ENCODE measurements around the gene RALGAPA2. TPM values are rescaled to one million over a fixed set of nuclear protein-coding genes. Genes with fewer than 3 reads are reported as not detected.

The RALGAPA2 gene
- polyA plus RNA-seq, 4 donors = 17.4 to 24.7 (median 18.6) TPM

- DNase-seq (ENCODE audit: low read depth in 4 of 4, low spot score in 2 of 4) = no peak
These were observed 17.1 kb upstream of the RALGAPA2 start for GRCh38 chr20:20729563-20729962.

GRCh38 chr20:20721489-20721888 lies 9.0 kb upstream of the RALGAPA2 start:
- no peak for DNase-seq (ENCODE audit: low read depth in 4 of 4, low spot score in 2 of 4)

- no peak for DNase-seq (ENCODE audit: low read depth in 4 of 4, low spot score in 2 of 4)
These were observed 7.7 kb upstream of the RALGAPA2 start for GRCh38 chr20:20720158-20720557.

- DNase-seq (ENCODE audit: low read depth in 4 of 4, low spot score in 2 of 4) = no peak
These were observed 7.0 kb upstream of the RALGAPA2 start for GRCh38 chr20:20719411-20719810.

- no peak for DNase-seq (ENCODE audit: low read depth in 4 of 4, low spot score in 2 of 4)
These were observed 861 bp upstream of the RALGAPA2 start for GRCh38 chr20:20713244-20713765.

- DNase-seq (ENCODE audit: low read depth in 4 of 4, low spot score in 2 of 4) = no peak
These were observed 405 bp downstream of the RALGAPA2 start for GRCh38 chr20:20712004-20712473.

GRCh38 chr20:20711413-20711812 lies 1.0 kb downstream of the RALGAPA2 start:
- DNase-seq (ENCODE audit: low read depth in 4 of 4, low spot score in 2 of 4) = no peak

GRCh38 chr20:20710443-20711315 lies 1.8 kb downstream of the RALGAPA2 start:
- no peak for DNase-seq (ENCODE audit: low read depth in 4 of 4, low spot score in 2 of 4)

- no peak for DNase-seq (ENCODE audit: low read depth in 4 of 4, low spot score in 2 of 4)
These were observed 2.6 kb downstream of the RALGAPA2 start for GRCh38 chr20:20709887-20710286.

- no peak for DNase-seq (ENCODE audit: low read depth in 4 of 4, low spot score in 2 of 4)
These were observed 6.2 kb downstream of the RALGAPA2 start for GRCh38 chr20:20706285-20706684.

- DNase-seq (ENCODE audit: low read depth in 4 of 4, low spot score in 2 of 4) = no peak
These were observed 9.9 kb downstream of the RALGAPA2 start for GRCh38 chr20:20702330-20703245.

GRCh38 chr20:20699917-20700316 lies 12.5 kb downstream of the RALGAPA2 start:
- DNase-seq (ENCODE audit: low read depth in 4 of 4, low spot score in 2 of 4) = no peak

GRCh38 chr20:20699144-20699543 lies 13.3 kb downstream of the RALGAPA2 start:
- no peak for DNase-seq (ENCODE audit: low read depth in 4 of 4, low spot score in 2 of 4)

- DNase-seq (ENCODE audit: low read depth in 4 of 4, low spot score in 2 of 4) = no peak
These were observed 15.1 kb downstream of the RALGAPA2 start for GRCh38 chr20:20697325-20697845.

- no peak for DNase-seq (ENCODE audit: low read depth in 4 of 4, low spot score in 2 of 4)
These were observed 17.1 kb downstream of the RALGAPA2 start for GRCh38 chr20:20695250-20695816.

- no peak for DNase-seq (ENCODE audit: low read depth in 4 of 4, low spot score in 2 of 4)
These were observed 17.9 kb downstream of the RALGAPA2 start for GRCh38 chr20:20694591-20694990.

GRCh38 chr20:20692587-20692986 lies 19.9 kb downstream of the RALGAPA2 start:
- no peak for DNase-seq (ENCODE audit: low read depth in 4 of 4, low spot score in 2 of 4)

GRCh38 chr20:20691477-20692235 lies 20.8 kb downstream of the RALGAPA2 start:
- no peak for DNase-seq (ENCODE audit: low read depth in 4 of 4, low spot score in 2 of 4)

- no peak for DNase-seq (ENCODE audit: low read depth in 4 of 4, low spot score in 2 of 4)
These were observed 21.6 kb downstream of the RALGAPA2 start for GRCh38 chr20:20690676-20691476.
